Caco-2 (cell line): Measurements from ENCODE around the gene GBA3. TPM values are rescaled to one million over a fixed set of nuclear protein-coding genes. Genes with fewer than 3 reads are reported as not detected.

Experiments
- BruUV-seq: library from RNA; stranded (reverse); fragments of 400-500 nt; replicated peaks from 2 replicates; lab custom pipeline; 2021; lab: Mats Ljungman, UMichigan
- CTCF ChIA-PET: fragments of 300-600 bp; sonication (Branson Sonifier 250); formaldehyde crosslinking; loops from one replicate; lab custom pipeline; 2022; ENCODE audit warnings: antibody characterized with exemption; lab: Charles Lee
- POLR2A ChIA-PET: fragments of 300-600 bp; sonication (Branson Sonifier 250); formaldehyde crosslinking; loops from one replicate; lab custom pipeline; 2022; ENCODE audit warnings: antibody characterized with exemption; lab: Charles Lee
- DNase-seq, 2 experiments: peaks; one replicate each; pipeline versions ENCODE4 v3.0.0 to v3.0.0-alpha.2; 2020 to 2022
- H3K27me3 ChIP-seq: replicated peaks from 2 replicates; pipeline ENCODE4 v1.6.0; 2011; ENCODE audit warnings: low read length; ENCODE audit not compliant: control insufficient read depth, insufficient read depth
- H3K36me3 ChIP-seq: 2 replicates; pipeline ENCODE4 v1.5.1; 2011; ENCODE audit warnings: low read length; ENCODE audit not compliant: control insufficient read depth, insufficient read depth
- H3K4me1 ChIP-seq: fragments of 250-450 bp; sonication (Bioruptor Pico); 2 replicates; pipeline ENCODE4 v1.5.1; 2020; ENCODE audit warnings: mild to moderate bottlenecking
- H3K4me3 ChIP-seq: 2 replicates; pipeline ENCODE4 v1.5.1; 2011; ENCODE audit warnings: low read depth, mild to moderate bottlenecking, control low read depth, low read length
- H3K9me3 ChIP-seq: fragments of 250-450 bp; sonication (Bioruptor Pico); 2 replicates; pipeline ENCODE4 v1.5.1; 2020; ENCODE audit warnings: mild to moderate bottlenecking, moderate library complexity
- H3K27ac Mint-ChIP-seq: one replicate; pipeline ENCODE4 v1.8.0; 2022; ENCODE audit warnings: mixed read lengths; ENCODE audit not compliant: unreplicated experiment
- H3K27me3 Mint-ChIP-seq: one replicate; pipeline ENCODE4 v1.8.0; 2022; ENCODE audit warnings: mixed read lengths; ENCODE audit not compliant: insufficient read depth, unreplicated experiment
- H3K36me3 Mint-ChIP-seq: one replicate; pipeline ENCODE4 v1.8.0; 2022; ENCODE audit warnings: mild to moderate bottlenecking, mixed read lengths; ENCODE audit not compliant: insufficient read depth, unreplicated experiment
- H3K4me1 Mint-ChIP-seq: one replicate; pipeline ENCODE4 v1.8.0; 2022; ENCODE audit warnings: low read depth, mixed read lengths; ENCODE audit not compliant: unreplicated experiment
- H3K4me3 Mint-ChIP-seq: one replicate; pipeline ENCODE4 v1.8.0; 2022; ENCODE audit warnings: mild to moderate bottlenecking, moderate library complexity, mixed read lengths; ENCODE audit not compliant: unreplicated experiment
- H3K9me3 Mint-ChIP-seq: one replicate; pipeline ENCODE4 v1.8.0; 2022; ENCODE audit warnings: mixed read lengths; ENCODE audit not compliant: unreplicated experiment
- CTCF ChIP-seq, 2 experiments: fragments of 200-600 bp in 1 of 2; IDR thresholded peaks; 1 replicate in 1 of 2; 2 replicates in 1 of 2; pipeline versions ENCODE4 v1.5.1 to v1.8.0; 2011 to 2022; ENCODE audit warnings: antibody characterized with exemption in 1 of 2, control low read depth in 1 of 2, inconsistent platforms in 1 of 2, low read depth in 1 of 2, low read length in 1 of 2, mild to moderate bottlenecking in 1 of 2, moderate library complexity in 1 of 2; ENCODE audit not compliant: insufficient read depth in 1 of 2, severe bottlenecking in 1 of 2, unreplicated experiment in 1 of 2
- intact Hi-C: fragments of 100-400 bp; cut with micrococcal nuclease; formaldehyde crosslinking; loops from one replicate; pipeline ENCODE4 v1.10.0; 2022; ENCODE audit not compliant: unreplicated experiment
- total RNA-seq: library from RNA; stranded (reverse); gene quantifications from 2 replicates; pipeline ENCODE4 v1.2.3, GENCODE V29; 2022

GBA3 gene
- total RNA-seq, 1 experiment from 2014 or later = 0.25 TPM

GRCh38 chr4:22787753-22788375 lies 95.1 kb downstream of the GBA3 start:
- Mint-ChIP-seq H3K36me3 (no peaks in the 10 kb centered on the region), H3K9me3 (no peaks in the 10 kb centered on the region), H3K27me3 (no peaks in the 10 kb centered on the region), H3K27ac (no peak overlapping the region), H3K4me1 (no peaks in the 10 kb centered on the region), H3K4me3 (no peak overlapping the region)
- TF ChIP-seq CTCF (IDR thresholded peaks at IDR 0.05; ENCODE audit: insufficient read depth in 1 of 2, low read depth in 1 of 2, low read length in 1 of 2, severe bottlenecking in 1 of 2, unreplicated experiment in 1 of 2) = no peak
- Histone ChIP-seq H3K4me3 (no peak overlapping the region), H3K9me3 (no peaks in the 10 kb centered on the region), H3K36me3 (no peaks in the 10 kb centered on the region), H3K27me3 (no peaks in the 10 kb centered on the region), H3K4me1 (no peaks in the 10 kb centered on the region)
- intact Hi-C loops = no loop called here
- BruUV-seq = no TSS peak
- no peak for DNase-seq
- CTCF ChIA-PET = no interaction called here
- POLR2A ChIA-PET = no interaction called here

- Mint-ChIP-seq H3K9me3 (no peaks in the 10 kb centered on the region), H3K4me1 (no peaks in the 10 kb centered on the region), H3K4me3 (no peak overlapping the region), H3K36me3 (no peaks in the 10 kb centered on the region), H3K27ac (no peak overlapping the region), H3K27me3 (no peaks in the 10 kb centered on the region)
- Histone ChIP-seq H3K27me3 (no peaks in the 10 kb centered on the region), H3K9me3 (no peaks in the 10 kb centered on the region), H3K36me3 (no peaks in the 10 kb centered on the region), H3K4me3 (no peak overlapping the region), H3K4me1 (no peaks in the 10 kb centered on the region)
- ChIA-PET POLR2A (no interaction called here), CTCF (no interaction called here)
- no TSS peak for BruUV-seq
- no peak for DNase-seq
- intact Hi-C loops = no loop called here
- no peak for TF ChIP-seq CTCF (IDR thresholded peaks at IDR 0.05; ENCODE audit: insufficient read depth in 1 of 2, low read depth in 1 of 2, low read length in 1 of 2, severe bottlenecking in 1 of 2, unreplicated experiment in 1 of 2)
Observed at GRCh38 chr4:22790631-22791030, 97.9 kb downstream of the GBA3 start.

- H3K36me3 ChIP-seq = no peaks in the 10 kb centered on the region
- intact Hi-C loops = no loop called here
- no peak overlapping the region for H3K4me3 Mint-ChIP-seq
- no peaks in the 10 kb centered on the region for H3K4me1 ChIP-seq
- no peaks in the 10 kb centered on the region for H3K27me3 ChIP-seq
- DNase-seq = no peak
- CTCF ChIA-PET = no interaction called here
- no peaks in the 10 kb centered on the region for H3K9me3 Mint-ChIP-seq
- no peak overlapping the region for H3K27ac Mint-ChIP-seq
- POLR2A ChIA-PET = no interaction called here
- H3K4me3 ChIP-seq = no peak overlapping the region
- no peaks in the 10 kb centered on the region for H3K36me3 Mint-ChIP-seq
- H3K27me3 Mint-ChIP-seq = no peaks in the 10 kb centered on the region
- H3K9me3 ChIP-seq = no peaks in the 10 kb centered on the region
- BruUV-seq = no TSS peak
- H3K4me1 Mint-ChIP-seq = no peaks in the 10 kb centered on the region
- no peak for TF ChIP-seq CTCF (IDR thresholded peaks at IDR 0.05; ENCODE audit: insufficient read depth in 1 of 2, low read depth in 1 of 2, low read length in 1 of 2, severe bottlenecking in 1 of 2, unreplicated experiment in 1 of 2)
Observed at GRCh38 chr4:22794732-22795131, 102.0 kb downstream of the GBA3 start.
